H1 (cell line): ENCODE data around the gene BCL2L11. TPM values are rescaled to one million over a fixed set of nuclear protein-coding genes. Genes with fewer than 3 reads are reported as not detected.

Experiments used
- CTCF ChIA-PET: fragments of 300-600 bp; sonication (Branson Sonifier 250); formaldehyde crosslinking; loops from one replicate; lab custom pipeline; 2021; ENCODE audit not compliant: partially characterized antibody; lab: Charles Lee
- POLR2A ChIA-PET: fragments of 300-600 bp; sonication (Branson Sonifier 250); formaldehyde crosslinking; loops from one replicate; lab custom pipeline; 2021; ENCODE audit warnings: inconsistent platforms; ENCODE audit not compliant: partially characterized antibody; lab: Charles Lee
- DNase-seq, 2 experiments: peaks; one replicate each; pipeline versions ENCODE4 v3.0.0 to v3.0.0-alpha.2; 2010 to 2022; ENCODE audit warnings: low spot score in 2 of 2, low read depth in 1 of 2, mixed read lengths in 1 of 2
- FAIRE-seq: peaks from 2 replicates; lab custom pipeline; 2011; peaks lifted over from hg19 to GRCh38; lab: Jason Lieb, UNC
- H2AFZ ChIP-seq: 2 replicates; pipeline ENCODE4 v1.8.1; 2012; ENCODE audit warnings: low read length, inconsistent platforms
- H2AK5ac ChIP-seq: 2 replicates; pipeline ENCODE4 v1.6.1; 2013; ENCODE audit warnings: low read depth, low read length
- H2BK120ac ChIP-seq: replicated peaks from 2 replicates; pipeline ENCODE3; 2013; ENCODE audit warnings: low read depth, low read length, inconsistent platforms
- H2BK12ac ChIP-seq: 2 replicates; pipeline ENCODE4 v1.6.1; 2013; ENCODE audit warnings: low read depth, low read length
- H2BK15ac ChIP-seq: 2 replicates; pipeline ENCODE4 v1.6.1; 2013; ENCODE audit warnings: low read length
- H2BK20ac ChIP-seq: 2 replicates; pipeline ENCODE4 v1.6.1; 2013; ENCODE audit warnings: low read length
- H2BK5ac ChIP-seq: 2 replicates; pipeline ENCODE4 v1.6.1; 2013; ENCODE audit warnings: low read depth, low read length
- H3K14ac ChIP-seq: 2 replicates; pipeline ENCODE4 v1.6.1; 2013; ENCODE audit warnings: inconsistent platforms; ENCODE audit not compliant: insufficient read length
- H3K18ac ChIP-seq: 2 replicates; pipeline ENCODE4 v1.6.1; 2013; ENCODE audit warnings: low read length; ENCODE audit errors: extremely low read depth
- H3K23ac ChIP-seq: 2 replicates; pipeline ENCODE4 v1.6.1; 2013; ENCODE audit warnings: inconsistent platforms; ENCODE audit not compliant: insufficient read length
- H3K23me2 ChIP-seq: 2 replicates; pipeline ENCODE4 v1.6.1; 2013; ENCODE audit warnings: low read depth, low read length
- H3K27ac ChIP-seq: 2 replicates; pipeline ENCODE4 v1.6.1; 2011; ENCODE audit warnings: low read depth, low read length, inconsistent platforms
- H3K27me3 ChIP-seq, 4 experiments: replicated peaks in 1 of 4; 1 replicate in 1 of 4; 2 replicates in 3 of 4; pipeline versions ENCODE4 v1.6.1 to v1.8.1; 2011 to 2013; ENCODE audit warnings: low read length in 3 of 4, mild to moderate bottlenecking in 3 of 4, inconsistent platforms in 2 of 4, mixed read lengths in 2 of 4, moderate library complexity in 1 of 4; ENCODE audit not compliant: control insufficient read depth in 3 of 4, insufficient read depth in 3 of 4; ENCODE audit errors: extremely low read depth in 1 of 4
- H3K36me3 ChIP-seq, 4 experiments: 2 replicates each; pipeline versions ENCODE4 v1.6.1 to v1.8.1; 2011 to 2013; ENCODE audit warnings: mild to moderate bottlenecking in 4 of 4, low read length in 3 of 4, moderate library complexity in 2 of 4, control low read depth in 1 of 4, inconsistent platforms in 1 of 4; ENCODE audit not compliant: insufficient read depth in 4 of 4, control insufficient read depth in 2 of 4
- H3K4ac ChIP-seq: replicated peaks from 2 replicates; pipeline ENCODE3; 2013; ENCODE audit warnings: low read length, low read depth, mixed read lengths, inconsistent platforms; ENCODE audit not compliant: insufficient read length
- H3K4me1 ChIP-seq, 4 experiments: replicated peaks in 1 of 4; 1 replicate in 1 of 4; 2 replicates in 3 of 4; pipeline versions ENCODE4 v1.6.1 to v1.8.1; 2011 to 2013; ENCODE audit warnings: low read length in 3 of 4, inconsistent platforms in 2 of 4, mixed read lengths in 1 of 4; ENCODE audit not compliant: insufficient read depth in 4 of 4, control insufficient read depth in 3 of 4
- H3K4me2 ChIP-seq, 2 experiments: 2 replicates each; pipeline versions ENCODE4 v1.6.1 to v1.8.1; 2011 to 2013; ENCODE audit warnings: low read depth in 2 of 2, low read length in 2 of 2, control low read depth in 1 of 2, inconsistent platforms in 1 of 2, mild to moderate bottlenecking in 1 of 2; ENCODE audit not compliant: insufficient read depth in 1 of 2
- H3K4me3 ChIP-seq, 4 experiments: fragments of 200-600, 300-600 bp in 1 of 4; sonication (generic), shearing (Covaris generic), sonication (Bioruptor Twin) in 1 of 4; 2 replicates each; pipeline versions ENCODE4 v1.5.1 to v1.8.1; 2011 to 2016; ENCODE audit warnings: low read length in 4 of 4, low read depth in 3 of 4, control low read depth in 2 of 4, inconsistent platforms in 2 of 4, mild to moderate bottlenecking in 2 of 4, mixed read lengths in 1 of 4, moderate library complexity in 1 of 4; ENCODE audit not compliant: insufficient read depth in 2 of 4; ENCODE audit errors: extremely low read depth in 1 of 4
- H3K56ac ChIP-seq: replicated peaks from 2 replicates; pipeline ENCODE3; 2013; ENCODE audit warnings: low read depth, mild to moderate bottlenecking, mixed read lengths, low read length, inconsistent platforms; ENCODE audit not compliant: insufficient read length
- H3K79me1 ChIP-seq: 2 replicates; pipeline ENCODE4 v1.6.1; 2013; ENCODE audit warnings: low read depth, low read length, control low read depth
- H3K79me2 ChIP-seq, 2 experiments: 2 replicates each; pipeline versions ENCODE4 v1.6.1 to v1.8.1; 2012 to 2013; ENCODE audit warnings: low read length in 2 of 2, mild to moderate bottlenecking in 2 of 2, inconsistent platforms in 1 of 2; ENCODE audit not compliant: insufficient read depth in 2 of 2, control insufficient read depth in 1 of 2
- H3K9ac ChIP-seq, 4 experiments: replicated peaks in 1 of 4; 1 replicate in 1 of 4; 2 replicates in 3 of 4; pipeline versions ENCODE4 v1.6.1 to v1.8.1; 2011 to 2013; ENCODE audit warnings: low read depth in 3 of 4, low read length in 3 of 4, control low read depth in 2 of 4, mild to moderate bottlenecking in 2 of 4, moderate library complexity in 2 of 4, inconsistent platforms in 1 of 4; ENCODE audit errors: extremely low read depth in 1 of 4
- H3K9me3 ChIP-seq, 2 experiments: 2 replicates each; pipeline versions ENCODE4 v1.6.1 to v1.8.1; 2012 to 2013; ENCODE audit warnings: mild to moderate bottlenecking in 2 of 2, moderate library complexity in 2 of 2, control low read depth in 1 of 2, inconsistent platforms in 1 of 2, low read depth in 1 of 2, low read length in 1 of 2, mixed read lengths in 1 of 2; ENCODE audit not compliant: insufficient read depth in 2 of 2
- H4K20me1 ChIP-seq, 2 experiments: replicated peaks in 1 of 2; 2 replicates each; pipeline versions ENCODE3 to v1.8.1; 2011 to 2013; ENCODE audit warnings: inconsistent platforms in 2 of 2, low read length in 2 of 2, mild to moderate bottlenecking in 1 of 2; ENCODE audit not compliant: insufficient read depth in 2 of 2, control insufficient read depth in 1 of 2
- H4K5ac ChIP-seq: 2 replicates; pipeline ENCODE4 v1.6.1; 2013; ENCODE audit warnings: low read length, low read depth, mixed read lengths, inconsistent platforms; ENCODE audit not compliant: insufficient read length
- H4K8ac ChIP-seq: 2 replicates; pipeline ENCODE4 v1.8.0; 2013; ENCODE audit warnings: mild to moderate bottlenecking, moderate library complexity, low read length, inconsistent platforms; ENCODE audit not compliant: insufficient read depth; ENCODE audit errors: extremely low read depth
- H4K91ac ChIP-seq: replicated peaks from 2 replicates; pipeline ENCODE3; 2013; ENCODE audit warnings: low read length, mixed read lengths, inconsistent platforms; ENCODE audit not compliant: insufficient read length
- ASH2L ChIP-seq: fragments of 200-600, 300-600 bp; sonication (generic); IDR thresholded peaks from one replicate; pipeline ENCODE4 v1.7.1; 2017; ENCODE audit warnings: low read length
- BACH1 ChIP-seq: IDR thresholded peaks from 2 replicates; pipeline ENCODE4 v1.6.1; 2012; ENCODE audit warnings: low read length, improper control_type of control experiment
- CEBPB ChIP-seq: IDR thresholded peaks from 2 replicates; pipeline ENCODE4 v1.6.1; 2012; ENCODE audit warnings: low read depth, low read length
- CHD1 ChIP-seq: IDR thresholded peaks from 2 replicates; pipeline ENCODE4 v1.6.1; 2012; ENCODE audit warnings: low read depth, low read length, improper control_type of control experiment
- EGR1 ChIP-seq: IDR thresholded peaks from 2 replicates; pipeline ENCODE4 v1.6.1; 2011; ENCODE audit warnings: low read depth, low read length, borderline replicate concordance
- EZH2 ChIP-seq: fragments of 200-600 bp; sonication (generic); IDR thresholded peaks from 2 replicates; pipeline ENCODE4 v1.7.1; 2012; ENCODE audit warnings: low read depth, mild to moderate bottlenecking, moderate library complexity, low read length, inconsistent platforms; ENCODE audit not compliant: severe bottlenecking
- JUND ChIP-seq: IDR thresholded peaks from 2 replicates; pipeline ENCODE4 v1.6.1; 2011; ENCODE audit warnings: mild to moderate bottlenecking, improper control_type of control experiment, low read length
- MAX ChIP-seq: IDR thresholded peaks from 2 replicates; pipeline ENCODE4 v1.6.1; 2012; ENCODE audit warnings: inconsistent platforms
- POLR2AphosphoS5 ChIP-seq: IDR thresholded peaks from 2 replicates; pipeline ENCODE4 v1.6.1; 2011; ENCODE audit warnings: low read depth, low read length
- RAD21 ChIP-seq, 2 experiments: IDR thresholded peaks in 1 of 2; conservative IDR thresholded peaks in 1 of 2; 2 replicates each; pipeline ENCODE4 v1.6.1; 2011; ENCODE audit warnings: low read depth in 2 of 2, low read length in 2 of 2, improper control_type of control experiment in 1 of 2, inconsistent platforms in 1 of 2, mild to moderate bottlenecking in 1 of 2, moderate library complexity in 1 of 2
- SUZ12 ChIP-seq: fragments of 200-600 bp; sonication (generic); IDR thresholded peaks from 2 replicates; pipeline ENCODE4 v1.6.1; 2012; ENCODE audit warnings: mild to moderate bottlenecking, inconsistent platforms, low read length, moderate library complexity, mixed read lengths
- TAF1 ChIP-seq: IDR thresholded peaks from 2 replicates; pipeline ENCODE4 v1.6.1; 2011; ENCODE audit warnings: mild to moderate bottlenecking, low read depth, low read length
- TEAD4 ChIP-seq: IDR thresholded peaks from 2 replicates; pipeline ENCODE4 v1.6.1; 2012; ENCODE audit warnings: low read depth, low read length, inconsistent platforms, mixed read lengths
- USF2 ChIP-seq: IDR thresholded peaks from 2 replicates; pipeline ENCODE4 v1.6.1; 2011; ENCODE audit warnings: low read length, improper control_type of control experiment
- WGBS, 2 experiments: shearing (Covaris generic) in 1 of 2; methylation state at CpG; one replicate each; pipeline versions ENCODE4 v1.1.6 to v1.1.7; 2013 to 2015; ENCODE audit warnings: low lambda C conversion rate in 2 of 2, mixed read lengths in 2 of 2, inconsistent platforms in 1 of 2, low coverage in 1 of 2, missing lambda C conversion rate in 1 of 2; ENCODE audit not compliant: insufficient replicate concordance in 2 of 2, insufficient coverage in 1 of 2, insufficient read length in 1 of 2; ENCODE audit errors: extremely low coverage in 1 of 2, missing lambda C conversion rate in 1 of 2; 5-methylcytosine and 5-hydroxymethylcytosine counted together
- polyA plus RNA-seq, 7 experiments: library from polyadenylated mRNA; depleted of rRNA in 3 of 7; stranded (reverse) in 5 of 7; unstranded in 2 of 7; fragments of >200 nt in 5 of 7; fragments of 200-250 nt in 2 of 7; gene quantifications; 1 replicate in 5 of 7; 2 replicates in 1 of 7; 4 replicates in 1 of 7; pipeline versions ENCODE4 v1.2.1 to v1.2.3, GENCODE V29; 2011 to 2013; ENCODE audit warnings: missing spikeins in 2 of 7, mixed read lengths in 2 of 7
- total RNA-seq: library from RNA; stranded (reverse); fragmentation: NEBNext Ultra II Directional; extraction: Animal tissue kit (Norgen Biotek cat#: 25700); gene quantifications from 2 replicates; pipeline ENCODE4 v1.2.1, GENCODE V29; 2021

The BCL2L11 gene
- total and polyA plus RNA-seq, 2 of the 8 experiments (the other 6 are each of a cell fraction or from before 2014, with no cell fraction given): 7.5 to 22.9 TPM

- Histone ChIP-seq H3K36me3 (no peaks in the 10 kb centered on the region), H4K8ac (no peak overlapping the region), H4K20me1 (no peaks in the 10 kb centered on the region), H2AK5ac (no peak overlapping the region), H3K4me1 (no peaks in the 10 kb centered on the region), H2BK15ac (no peak overlapping the region), H3K27ac (no peak overlapping the region), H3K23ac (no peak overlapping the region), H3K4ac (no peak overlapping the region), H4K5ac (no peak overlapping the region), H3K4me2 (no peak overlapping the region), H2AFZ (no peak overlapping the region), H3K14ac (no peak overlapping the region), H3K23me2 (no peaks in the 10 kb centered on the region), H2BK120ac (no peak overlapping the region), H4K91ac (no peak overlapping the region), H3K27me3 (no peaks in the 10 kb centered on the region), H3K79me2 (no peaks in the 10 kb centered on the region), H2BK12ac (no peak overlapping the region), H3K56ac (no peak overlapping the region), H2BK5ac (no peak overlapping the region), H3K18ac (no peak overlapping the region), H3K4me3 (no peak overlapping the region), H3K9ac (no peak overlapping the region), H3K9me3 (peaks cover 0 to 2% of the 10 kb centered on the region in 2 experiments; a peak in 1 of 4 replicates), H2BK20ac (no peak overlapping the region), H3K79me1 (no peaks in the 10 kb centered on the region)
- CTCF ChIA-PET: interaction anchor here (1.5 kb wide), 1 partner anchor 11 kb away, joined by 4 read pairs; no protein-coding TSS in a partner anchor
- POLR2A ChIA-PET: no interaction called here
- no peak for DNase-seq
- 94% methylated on average over 1 of the region's 1 CpG; no CpG with 5 or more reads in 1 of the 2 experiments for WGBS, 2 experiments
- FAIRE-seq: no peak
- TF ChIP-seq USF2 (no peak), EZH2 (no peak), POLR2AphosphoS5 (no peak), BACH1 (no peak), RAD21 (IDR thresholded peaks at IDR 0.05 in 1 of 2, conservative IDR thresholded peaks at IDR 0.05 in 1 of 2; ENCODE audit: low read depth in 2 of 2, low read length in 2 of 2) (no peak), CEBPB (no peak), EGR1 (no peak), MAX (no peak), TEAD4 (no peak), SUZ12 (no peak), JUND (no peak), CHD1 (no peak), TAF1 (no peak), ASH2L (no peak)
Observed at GRCh38 chr2:111208639-111209038, 87.9 kb downstream of the BCL2L11 start.
